Left renal pelvis (tissue), 4 donors: ENCODE measurements around the gene OR1D5. TPM values are rescaled to one million over a fixed set of nuclear protein-coding genes. Genes with fewer than 3 reads are reported as not detected.

ENCODE experiments used
- polyA plus RNA-seq, 4 donors: library from polyadenylated mRNA; unstranded; fragments of 120-200 nt; gene quantifications; one replicate each; pipeline ENCODE4 v1.2.1, GENCODE V29; 2013; ENCODE audit not compliant: insufficient read length in 4 of 4

OR1D5 gene
- polyA plus RNA-seq, 4 donors: not detected

Other genes starting within 250 kb of the OR1D5 start
- under 1 TPM in 1 of 4 donors, not detected in 3; 0.03 TPM for gene OR1D2, start 40.8 kb upstream of the OR1D5 start, polyA plus RNA-seq
- not detected for gene OR1G1, start 63.9 kb upstream of the OR1D5 start, polyA plus RNA-seq
- not detected for gene OR1A2, start 133.9 kb upstream of the OR1D5 start, polyA plus RNA-seq
- under 1 TPM in 3 of 4 donors, not detected in 1; 0.04 to 0.07 (median 0.05) TPM for gene OR1A1, start 144.1 kb upstream of the OR1D5 start, polyA plus RNA-seq
- gene OR3A1, start 234.8 kb upstream of the OR1D5 start, polyA plus RNA-seq: under 1 TPM in 2 of 4 donors, not detected in 2; 0.12 TPM